GM12872 (cell line): Measurements from ENCODE around the gene TBX4.

ENCODE experiments used
- TF ChIP-seq, protein P1 (sequence below): IDR thresholded peaks from 3 replicates; pipeline ENCODE4 v1.5.1; 2011; ENCODE audit warnings: low read depth, mild to moderate bottlenecking, low read length, moderate library complexity; ENCODE audit not compliant: insufficient read depth

Gene TBX4

DNA sequence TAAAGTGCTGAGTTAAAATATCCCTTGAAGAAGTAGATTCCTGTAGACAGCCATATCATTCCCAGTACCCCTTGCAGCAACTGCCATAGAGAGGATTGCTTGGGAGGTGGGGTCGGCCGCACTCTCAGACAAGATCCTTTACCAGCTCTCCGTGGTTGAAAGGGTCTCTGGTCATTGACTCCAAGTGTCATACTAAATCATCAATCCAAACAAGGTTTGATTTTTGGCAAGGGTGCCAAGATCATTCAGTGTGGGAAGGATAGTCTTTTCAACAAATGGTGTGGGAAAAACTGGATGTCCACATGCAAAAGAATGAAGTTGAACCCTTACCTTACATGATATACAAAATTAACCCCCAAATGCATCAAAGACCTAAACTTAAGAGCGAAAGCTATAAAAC lies 30.8 kb upstream of the TBX4 start:
- TF ChIP-seq, protein P1, sequence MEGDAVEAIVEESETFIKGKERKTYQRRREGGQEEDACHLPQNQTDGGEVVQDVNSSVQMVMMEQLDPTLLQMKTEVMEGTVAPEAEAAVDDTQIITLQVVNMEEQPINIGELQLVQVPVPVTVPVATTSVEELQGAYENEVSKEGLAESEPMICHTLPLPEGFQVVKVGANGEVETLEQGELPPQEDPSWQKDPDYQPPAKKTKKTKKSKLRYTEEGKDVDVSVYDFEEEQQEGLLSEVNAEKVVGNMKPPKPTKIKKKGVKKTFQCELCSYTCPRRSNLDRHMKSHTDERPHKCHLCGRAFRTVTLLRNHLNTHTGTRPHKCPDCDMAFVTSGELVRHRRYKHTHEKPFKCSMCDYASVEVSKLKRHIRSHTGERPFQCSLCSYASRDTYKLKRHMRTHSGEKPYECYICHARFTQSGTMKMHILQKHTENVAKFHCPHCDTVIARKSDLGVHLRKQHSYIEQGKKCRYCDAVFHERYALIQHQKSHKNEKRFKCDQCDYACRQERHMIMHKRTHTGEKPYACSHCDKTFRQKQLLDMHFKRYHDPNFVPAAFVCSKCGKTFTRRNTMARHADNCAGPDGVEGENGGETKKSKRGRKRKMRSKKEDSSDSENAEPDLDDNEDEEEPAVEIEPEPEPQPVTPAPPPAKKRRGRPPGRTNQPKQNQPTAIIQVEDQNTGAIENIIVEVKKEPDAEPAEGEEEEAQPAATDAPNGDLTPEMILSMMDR: no peak

DNA sequence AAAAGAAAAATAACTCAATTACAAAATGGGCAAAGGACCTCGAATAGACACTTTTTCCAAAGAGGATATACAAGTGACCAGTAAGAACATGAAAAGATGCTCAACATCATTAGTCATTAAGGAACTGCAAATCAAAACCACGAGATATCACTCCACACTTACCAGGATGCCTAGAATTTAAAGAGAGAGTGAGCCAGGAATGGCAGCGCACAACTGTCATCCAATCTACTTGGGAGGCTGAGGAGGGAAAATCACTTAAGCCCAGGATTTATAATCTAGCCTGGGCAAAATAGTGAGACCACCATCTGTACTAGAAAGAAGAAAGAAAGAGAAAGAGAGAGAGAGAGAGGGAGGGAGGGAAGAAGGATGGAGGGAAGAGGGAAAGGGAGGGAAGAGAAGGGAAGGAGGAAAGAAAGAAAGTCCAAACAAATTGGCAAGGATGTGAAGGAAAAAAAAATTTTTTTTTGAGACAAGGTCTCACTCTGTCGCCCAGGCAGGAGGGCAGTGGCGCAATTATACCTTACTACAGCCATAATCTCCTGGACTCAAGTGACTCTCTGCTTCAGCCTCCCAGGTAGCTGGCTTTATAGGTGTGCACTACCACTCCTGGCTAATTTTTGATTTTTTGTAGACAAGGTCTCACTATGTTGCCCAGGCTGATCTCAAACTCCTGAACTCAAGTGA lies 30.0 kb upstream of the TBX4 start:
- TF ChIP-seq, protein P1: no peak

DNA sequence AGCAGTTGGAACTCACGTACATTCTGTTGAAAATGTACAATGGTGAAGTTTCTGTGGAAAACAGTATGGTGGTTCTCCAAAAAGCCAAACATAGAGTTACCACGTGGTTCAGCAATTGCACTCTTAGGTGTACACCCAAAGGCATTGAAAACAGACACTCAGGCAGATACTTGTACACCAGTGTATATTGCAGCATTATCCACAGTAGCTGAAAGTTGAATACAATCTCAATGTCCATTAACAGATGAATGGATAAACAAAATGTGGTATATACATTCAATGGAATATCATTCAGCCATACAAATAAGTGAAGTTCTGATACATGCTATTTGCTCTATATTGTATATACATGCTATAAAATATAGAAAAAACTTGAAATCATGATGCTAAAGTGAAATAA lies 29.4 kb upstream of the TBX4 start:
- TF ChIP-seq, protein P1: no peak

DNA sequence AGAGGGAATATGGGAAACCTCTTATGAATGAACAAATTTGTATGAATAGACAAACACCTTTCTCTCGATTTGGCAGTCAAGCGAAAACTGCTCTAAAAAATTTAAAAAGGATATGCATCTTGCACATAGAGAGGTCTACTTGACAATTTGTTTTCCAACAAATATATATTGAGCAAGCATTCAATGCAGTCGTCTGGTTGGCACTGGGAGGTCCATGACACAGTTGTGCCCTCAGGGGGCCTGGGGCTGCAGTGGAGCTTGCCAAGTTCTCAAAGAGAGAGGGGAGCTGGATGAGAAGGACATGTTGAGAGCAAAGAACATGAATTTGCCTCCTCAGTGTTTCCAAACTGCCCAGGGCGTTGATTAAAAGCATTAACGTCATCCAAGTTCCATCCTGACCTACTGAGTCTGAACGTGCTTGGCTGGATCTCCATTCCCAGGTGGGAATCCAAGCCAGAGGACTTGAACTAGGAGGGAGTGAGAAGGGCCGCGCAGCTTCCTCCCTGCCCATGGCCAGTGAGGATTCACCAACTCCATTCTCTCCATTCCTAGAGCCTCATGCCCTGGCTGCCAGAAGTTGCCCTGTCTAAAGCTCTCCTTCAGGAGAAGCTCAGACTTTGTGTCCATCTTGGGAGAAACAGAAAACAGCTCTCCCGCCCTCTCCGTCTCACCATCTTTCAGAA lies 28.1 kb upstream of the TBX4 start:
- TF ChIP-seq, protein P1: no peak

DNA sequence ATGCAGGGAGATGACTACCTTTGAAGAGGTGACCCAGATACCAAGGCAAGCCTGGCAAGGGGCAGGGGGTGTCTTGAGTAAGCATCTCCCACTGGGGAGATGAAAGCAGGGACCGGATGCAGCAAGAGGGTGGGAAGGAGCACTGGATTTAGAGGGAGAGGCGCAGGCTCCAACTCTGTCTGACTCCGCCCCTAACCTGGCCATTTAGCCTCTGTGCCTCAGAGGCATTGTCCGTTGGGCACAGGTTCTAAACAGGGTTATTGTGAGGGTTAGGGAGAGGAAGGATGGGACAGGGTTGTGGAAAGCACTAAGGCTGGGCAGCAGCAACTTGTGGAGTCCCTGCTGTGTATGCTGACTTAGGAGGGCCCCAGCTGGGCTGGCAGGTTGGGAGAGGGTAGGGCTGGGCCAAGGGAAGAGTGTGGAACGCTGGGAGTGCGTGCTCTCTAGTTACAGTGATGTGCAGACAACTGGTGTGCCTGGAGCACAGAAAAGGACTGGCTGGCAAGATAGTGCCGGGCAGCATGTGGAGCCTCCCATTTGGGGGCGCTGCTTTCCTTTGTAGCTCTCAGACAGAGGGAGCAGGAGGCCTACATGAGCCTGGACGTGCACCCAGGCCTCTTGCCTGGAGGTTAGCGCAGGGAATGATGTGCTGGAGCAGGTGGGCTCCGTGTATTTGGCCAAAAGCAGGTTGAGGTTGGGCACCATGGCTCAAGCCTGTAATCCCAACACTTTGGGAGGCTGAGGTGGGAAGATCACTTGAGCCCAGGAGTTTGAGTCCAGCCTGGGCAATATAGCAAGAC lies 26.3 kb upstream of the TBX4 start:
- TF ChIP-seq, protein P1: 0 out of 3 replicates have a peak, but pooled peaks have one; percentile 18

DNA sequence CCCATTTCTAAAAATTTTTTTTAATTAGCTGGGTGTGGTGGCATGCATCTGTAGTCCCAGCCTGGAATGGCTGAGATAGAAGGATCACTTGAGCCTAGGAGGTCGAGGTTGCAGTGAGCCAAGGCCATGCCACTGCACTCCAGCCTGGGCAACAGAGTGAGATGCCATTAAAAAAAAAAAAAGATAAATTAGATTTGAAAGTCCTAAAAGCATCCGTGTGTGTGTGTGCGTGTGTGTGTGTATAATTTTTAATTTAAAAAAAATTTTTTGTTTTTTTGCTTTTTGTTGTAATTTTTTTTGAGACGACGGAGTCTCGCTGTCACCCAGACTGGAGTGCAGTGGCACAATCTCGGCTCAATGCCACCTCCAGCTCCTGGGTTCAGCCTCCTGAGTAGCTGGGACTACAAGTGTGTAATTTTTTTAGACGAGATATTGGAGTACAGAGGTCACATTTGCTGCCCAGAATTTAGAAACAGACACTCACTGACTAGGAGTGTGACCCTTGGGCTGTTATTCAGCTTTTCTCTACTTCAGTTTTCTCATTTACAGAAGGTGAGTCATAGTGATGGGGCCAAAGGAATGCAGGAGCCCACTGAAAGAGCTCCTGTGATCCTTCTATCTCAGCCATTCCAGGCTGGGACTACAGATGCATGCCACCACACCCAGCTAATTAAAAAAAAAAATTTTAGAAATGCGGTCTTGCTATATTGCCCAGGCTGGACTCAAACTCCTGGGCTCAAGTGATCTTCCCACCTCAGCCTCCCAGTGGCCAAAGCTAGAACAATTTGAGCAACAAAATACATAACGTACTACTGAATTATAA lies 25.5 kb upstream of the TBX4 start:
- TF ChIP-seq, protein P1: no peak

DNA sequence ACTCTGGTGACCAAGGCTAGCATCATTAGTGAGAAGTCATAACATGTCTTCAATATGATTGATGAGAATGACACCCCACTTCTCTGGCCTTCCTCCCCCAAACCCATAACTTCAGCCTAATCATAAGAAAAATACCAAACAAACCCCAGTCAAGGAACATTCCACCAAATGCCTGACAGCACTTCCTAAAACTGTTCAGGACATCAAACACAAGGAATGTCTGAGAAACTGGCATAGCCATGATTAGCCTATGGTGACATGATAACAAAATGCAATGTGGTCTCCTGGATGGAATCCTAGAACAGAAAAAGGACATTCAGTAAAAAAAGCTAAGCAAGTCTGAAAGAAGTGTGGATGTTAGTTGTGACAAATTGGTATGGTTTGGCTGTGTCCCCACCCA lies 24.7 kb upstream of the TBX4 start:
- TF ChIP-seq, protein P1: no peak
